OCI-LY3 (cell line): Measurements from ENCODE around the gene GPNMB.

Experiments
- EZH2phosphoT487 ChIP-seq: fragments of 200-600 bp; shearing (Covaris generic); IDR thresholded peaks from 2 replicates; pipeline ENCODE4 v1.6.1; 2018; ENCODE audit warnings: antibody characterized with exemption, mixed run types, low read depth
- TF ChIP-seq, protein P1 (sequence below): fragments of 200-600, 300-600 bp; sonication (generic); IDR thresholded peaks from 2 replicates; pipeline ENCODE4 v1.5.1; 2014; ENCODE audit warnings: antibody characterized with exemption, low read length, low read depth

DNA sequence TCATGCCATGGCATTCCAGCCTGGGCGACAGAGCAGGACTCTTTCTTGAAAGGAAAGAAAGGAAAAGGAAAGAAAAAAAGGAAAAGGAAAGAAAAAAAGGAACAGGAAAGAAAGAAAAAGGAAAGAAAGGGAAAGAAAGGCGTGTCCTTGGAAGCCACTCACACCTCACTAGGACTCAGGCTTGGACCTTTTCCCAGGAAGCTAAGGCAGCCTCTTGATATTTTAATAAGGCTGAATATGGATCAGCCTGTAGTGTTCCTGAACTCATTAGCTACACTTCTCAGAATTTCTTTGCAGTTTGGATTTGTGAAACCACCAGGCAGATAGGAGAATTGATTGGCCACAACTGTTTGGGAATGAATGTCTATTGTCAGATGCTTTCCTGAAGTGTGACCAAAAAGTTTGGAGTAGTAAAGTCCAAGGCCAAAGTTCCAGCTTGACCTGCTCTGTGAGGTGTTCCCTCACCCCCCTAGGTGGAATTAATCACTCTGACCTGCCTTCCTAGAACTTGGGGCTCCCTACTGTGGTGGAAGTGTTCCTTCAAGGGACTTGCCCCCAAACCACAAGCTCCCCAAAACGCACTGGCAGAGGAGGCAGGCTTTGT, 45.5 kb downstream of the GPNMB start:
- TF ChIP-seq, protein P1, sequence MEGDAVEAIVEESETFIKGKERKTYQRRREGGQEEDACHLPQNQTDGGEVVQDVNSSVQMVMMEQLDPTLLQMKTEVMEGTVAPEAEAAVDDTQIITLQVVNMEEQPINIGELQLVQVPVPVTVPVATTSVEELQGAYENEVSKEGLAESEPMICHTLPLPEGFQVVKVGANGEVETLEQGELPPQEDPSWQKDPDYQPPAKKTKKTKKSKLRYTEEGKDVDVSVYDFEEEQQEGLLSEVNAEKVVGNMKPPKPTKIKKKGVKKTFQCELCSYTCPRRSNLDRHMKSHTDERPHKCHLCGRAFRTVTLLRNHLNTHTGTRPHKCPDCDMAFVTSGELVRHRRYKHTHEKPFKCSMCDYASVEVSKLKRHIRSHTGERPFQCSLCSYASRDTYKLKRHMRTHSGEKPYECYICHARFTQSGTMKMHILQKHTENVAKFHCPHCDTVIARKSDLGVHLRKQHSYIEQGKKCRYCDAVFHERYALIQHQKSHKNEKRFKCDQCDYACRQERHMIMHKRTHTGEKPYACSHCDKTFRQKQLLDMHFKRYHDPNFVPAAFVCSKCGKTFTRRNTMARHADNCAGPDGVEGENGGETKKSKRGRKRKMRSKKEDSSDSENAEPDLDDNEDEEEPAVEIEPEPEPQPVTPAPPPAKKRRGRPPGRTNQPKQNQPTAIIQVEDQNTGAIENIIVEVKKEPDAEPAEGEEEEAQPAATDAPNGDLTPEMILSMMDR: no peak
- TF ChIP-seq EZH2phosphoT487: no peak
